Activated T-cell treated with anti-CD3 and anti-CD28 coated beads, Interleukin-2, amount 50 U/mL, for 4 hours (primary cell): Measurements from ENCODE around the gene NRG3. TPM values are rescaled to one million over a fixed set of nuclear protein-coding genes. Genes with fewer than 3 reads are reported as not detected.

Experiments
- ATAC-seq, 2 donors: fragments of 200-7000 bp; cut with Tn5 transposase; one replicate each; pipeline ENCODE4 v1.10.0; 2021
- DNase-seq: peaks from one replicate; pipeline ENCODE4 v3.0.0-alpha.2; 2020
- H3K27me3 Mint-ChIP-seq: one replicate; pipeline ENCODE4 v1.8.0; 2021; ENCODE audit warnings: low read depth, mixed read lengths
- H3K36me3 Mint-ChIP-seq: one replicate; pipeline ENCODE4 v1.8.0; 2022; ENCODE audit warnings: mixed read lengths; ENCODE audit not compliant: insufficient read depth
- H3K4me1 Mint-ChIP-seq: one replicate; pipeline ENCODE4 v1.8.0; 2021; ENCODE audit warnings: low read depth, mixed read lengths
- H3K4me3 Mint-ChIP-seq: one replicate; pipeline ENCODE4 v1.8.0; 2021; ENCODE audit warnings: mild to moderate bottlenecking, moderate library complexity, mixed read lengths
- H3K9me3 Mint-ChIP-seq: one replicate; pipeline ENCODE4 v1.8.0; 2021; ENCODE audit warnings: mixed read lengths
- total RNA-seq, 3 donors: library from RNA; stranded (reverse); gene quantifications; one replicate each; pipeline ENCODE4 v1.2.1, GENCODE V29; 2021

Gene NRG3
- total RNA-seq, 3 donors from 2014 or later = not detected

GRCh38 chr10:82378146-82378545, 503.2 kb downstream of the NRG3 start:
- H3K9me3 Mint-ChIP-seq = no peaks in the 10 kb centered on the region
- H3K27me3 Mint-ChIP-seq = no peaks in the 10 kb centered on the region
- no peaks in the 10 kb centered on the region for H3K36me3 Mint-ChIP-seq
- no peaks in the 10 kb centered on the region for H3K4me1 Mint-ChIP-seq
- ATAC-seq (no peak), DNase-seq (no peak)
- H3K4me3 Mint-ChIP-seq = no peak overlapping the region

- Mint-ChIP-seq H3K9me3 (no peaks in the 10 kb centered on the region), H3K36me3 (no peaks in the 10 kb centered on the region), H3K4me1 (no peaks in the 10 kb centered on the region), H3K27me3 (no peaks in the 10 kb centered on the region), H3K4me3 (no peak overlapping the region)
- no peak for ATAC-seq
- DNase-seq = no peak
These were observed 508.4 kb downstream of the NRG3 start for GRCh38 chr10:82383350-82383749.

GRCh38 chr10:82390866-82391658, 516.1 kb downstream of the NRG3 start:
- no peaks in the 10 kb centered on the region for H3K9me3 Mint-ChIP-seq
- ATAC-seq (no peak), DNase-seq (no peak)
- no peak overlapping the region for H3K4me3 Mint-ChIP-seq
- H3K27me3 Mint-ChIP-seq = no peaks in the 10 kb centered on the region
- H3K4me1 Mint-ChIP-seq = no peaks in the 10 kb centered on the region
- H3K36me3 Mint-ChIP-seq = no peaks in the 10 kb centered on the region

GRCh38 chr10:82391971-82392370, 517.0 kb downstream of the NRG3 start:
- DNase-seq (no peak), ATAC-seq (no peak)
- Mint-ChIP-seq H3K4me1 (no peaks in the 10 kb centered on the region), H3K36me3 (no peaks in the 10 kb centered on the region), H3K9me3 (no peaks in the 10 kb centered on the region), H3K4me3 (no peak overlapping the region), H3K27me3 (no peaks in the 10 kb centered on the region)

- Mint-ChIP-seq H3K4me3 (no peak overlapping the region), H3K27me3 (no peaks in the 10 kb centered on the region), H3K4me1 (no peaks in the 10 kb centered on the region), H3K36me3 (no peaks in the 10 kb centered on the region), H3K9me3 (no peaks in the 10 kb centered on the region)
- DNase-seq = no peak
- no peak for ATAC-seq
These were observed 517.5 kb downstream of the NRG3 start for GRCh38 chr10:82392533-82392932.

GRCh38 chr10:82394122-82394521, 519.1 kb downstream of the NRG3 start:
- no peaks in the 10 kb centered on the region for H3K4me1 Mint-ChIP-seq
- DNase-seq (no peak), ATAC-seq (no peak)
- H3K36me3 Mint-ChIP-seq = no peaks in the 10 kb centered on the region
- H3K4me3 Mint-ChIP-seq = no peak overlapping the region
- no peaks in the 10 kb centered on the region for H3K27me3 Mint-ChIP-seq
- no peaks in the 10 kb centered on the region for H3K9me3 Mint-ChIP-seq

GRCh38 chr10:82394987-82395386, 520.0 kb downstream of the NRG3 start:
- Mint-ChIP-seq H3K9me3 (no peaks in the 10 kb centered on the region), H3K4me1 (no peaks in the 10 kb centered on the region), H3K27me3 (no peaks in the 10 kb centered on the region), H3K4me3 (no peak overlapping the region), H3K36me3 (no peaks in the 10 kb centered on the region)
- no peak for DNase-seq
- no peak for ATAC-seq

- Mint-ChIP-seq H3K27me3 (no peaks in the 10 kb centered on the region), H3K4me1 (no peaks in the 10 kb centered on the region), H3K36me3 (no peaks in the 10 kb centered on the region), H3K4me3 (no peak overlapping the region), H3K9me3 (no peaks in the 10 kb centered on the region)
- ATAC-seq (no peak), DNase-seq (no peak)
These were observed 521.9 kb downstream of the NRG3 start for GRCh38 chr10:82396886-82397285.

- no peak for ATAC-seq
- H3K4me3 Mint-ChIP-seq = no peak overlapping the region
- no peaks in the 10 kb centered on the region for H3K9me3 Mint-ChIP-seq
- DNase-seq = no peak
- H3K36me3 Mint-ChIP-seq = no peaks in the 10 kb centered on the region
- H3K4me1 Mint-ChIP-seq = no peaks in the 10 kb centered on the region
- no peaks in the 10 kb centered on the region for H3K27me3 Mint-ChIP-seq
These were observed 522.9 kb downstream of the NRG3 start for GRCh38 chr10:82397854-82398253.

- Mint-ChIP-seq H3K27me3 (no peaks in the 10 kb centered on the region), H3K4me3 (no peak overlapping the region), H3K36me3 (no peaks in the 10 kb centered on the region), H3K4me1 (no peaks in the 10 kb centered on the region), H3K9me3 (peaks cover under 1% of the 10 kb centered on the region)
- ATAC-seq (no peak), DNase-seq (no peak)
These were observed 524.9 kb downstream of the NRG3 start for GRCh38 chr10:82399850-82400249.

- H3K4me1 Mint-ChIP-seq = no peaks in the 10 kb centered on the region
- no peaks in the 10 kb centered on the region for H3K27me3 Mint-ChIP-seq
- peaks cover 5% of the 10 kb centered on the region for H3K9me3 Mint-ChIP-seq
- no peak overlapping the region for H3K4me3 Mint-ChIP-seq
- DNase-seq (no peak), ATAC-seq (no peak)
- H3K36me3 Mint-ChIP-seq = no peaks in the 10 kb centered on the region
These were observed 525.8 kb downstream of the NRG3 start for GRCh38 chr10:82400841-82401240.

GRCh38 chr10:82402906-82403401, 528.0 kb downstream of the NRG3 start:
- DNase-seq (no peak), ATAC-seq (no peak)
- no peaks in the 10 kb centered on the region for H3K36me3 Mint-ChIP-seq
- no peak overlapping the region for H3K4me3 Mint-ChIP-seq
- no peaks in the 10 kb centered on the region for H3K4me1 Mint-ChIP-seq
- no peaks in the 10 kb centered on the region for H3K27me3 Mint-ChIP-seq
- H3K9me3 Mint-ChIP-seq = peaks cover 5% of the 10 kb centered on the region

GRCh38 chr10:82409671-82410070, 534.7 kb downstream of the NRG3 start:
- Mint-ChIP-seq H3K4me3 (no peak overlapping the region), H3K36me3 (no peaks in the 10 kb centered on the region)

GRCh38 chr10:82411416-82411815, 536.4 kb downstream of the NRG3 start:
- H3K4me1 Mint-ChIP-seq = no peaks in the 10 kb centered on the region
- DNase-seq = no peak
- ATAC-seq = no peak
- no peak overlapping the region for H3K4me3 Mint-ChIP-seq
- no peaks in the 10 kb centered on the region for H3K36me3 Mint-ChIP-seq
- H3K27me3 Mint-ChIP-seq = no peaks in the 10 kb centered on the region
- H3K9me3 Mint-ChIP-seq = peaks cover 13% of the 10 kb centered on the region

More at GRCh38 chr10:82409671-82410070, 534.7 kb downstream of the NRG3 start:
- Mint-ChIP-seq H3K27me3 (no peaks in the 10 kb centered on the region), H3K4me1 (no peaks in the 10 kb centered on the region), H3K9me3 (peaks cover 14% of the 10 kb centered on the region)
- DNase-seq (no peak), ATAC-seq (no peak)

- no peaks in the 10 kb centered on the region for H3K4me1 Mint-ChIP-seq
- no peaks in the 10 kb centered on the region for H3K27me3 Mint-ChIP-seq
- ATAC-seq = no peak
- H3K36me3 Mint-ChIP-seq = no peaks in the 10 kb centered on the region
- no peak overlapping the region for H3K4me3 Mint-ChIP-seq
- no peak for DNase-seq
- peaks cover 12% of the 10 kb centered on the region for H3K9me3 Mint-ChIP-seq
These were observed 545.0 kb downstream of the NRG3 start for GRCh38 chr10:82420001-82420400.
